Smooth muscle cell (in vitro differentiated cells): ENCODE results near the gene SLC22A23. TPM values are rescaled to one million over a fixed set of nuclear protein-coding genes. Genes with fewer than 3 reads are reported as not detected.

Experiments used
- DNase-seq: peaks from one replicate; lab custom pipeline; 2025; ENCODE audit not compliant: unreplicated experiment; lab: John Stamatoyannopoulos, UW
- H2AFZ ChIP-seq: fragments of 200-600 bp; sonication (generic); 2 replicates; pipeline ENCODE4 v1.6.0; 2016; ENCODE audit warnings: antibody characterized with exemption, low read depth, mild to moderate bottlenecking
- H3F3A ChIP-seq: fragments of 200-600 bp; sonication (generic); 2 replicates; pipeline ENCODE4 v1.6.0; 2017; ENCODE audit warnings: antibody characterized with exemption, low read depth
- H3K27ac ChIP-seq: fragments of 200-600 bp; sonication (generic); 2 replicates; pipeline ENCODE4 v1.5.1; 2016; ENCODE audit warnings: low read depth, mild to moderate bottlenecking
- H3K27me3 ChIP-seq: fragments of 200-600 bp; sonication (generic); 2 replicates; pipeline ENCODE4 v1.6.1; 2016; ENCODE audit warnings: low read depth, mild to moderate bottlenecking
- H3K36me3 ChIP-seq: fragments of 200-600 bp; sonication (generic); 2 replicates; pipeline ENCODE4 v1.5.1; 2016; ENCODE audit warnings: low read depth
- H3K4me1 ChIP-seq: fragments of 200-600 bp; sonication (generic); 2 replicates; pipeline ENCODE4 v1.5.1; 2016; ENCODE audit warnings: low read depth
- H3K4me2 ChIP-seq: fragments of 200-600 bp; sonication (generic); 2 replicates; pipeline ENCODE4 v1.6.0; 2016; ENCODE audit warnings: mild to moderate bottlenecking
- H3K4me3 ChIP-seq: fragments of 200-600 bp; sonication (generic); 2 replicates; pipeline ENCODE4 v1.5.1; 2016; ENCODE audit warnings: mild to moderate bottlenecking
- H3K79me2 ChIP-seq: fragments of 200-600 bp; sonication (generic); 2 replicates; pipeline ENCODE4 v1.6.0; 2016; ENCODE audit warnings: low read depth, mild to moderate bottlenecking
- H3K9ac ChIP-seq: fragments of 200-600 bp; sonication (generic); 2 replicates; pipeline ENCODE4 v1.6.0; 2016; ENCODE audit warnings: low read depth
- H3K9me3 ChIP-seq: fragments of 200-600 bp; sonication (generic); replicated peaks from 2 replicates; pipeline ENCODE4 v1.5.1; 2016; ENCODE audit warnings: low read depth
- H4K20me1 ChIP-seq: fragments of 200-600 bp; sonication (generic); 2 replicates; pipeline ENCODE4 v1.6.0; 2016; ENCODE audit warnings: low read depth
- WGBS: methylation state at CpG from one replicate; pipeline ENCODE4 v1.1.7; 2016; ENCODE audit warnings: low lambda C conversion rate; 5-methylcytosine and 5-hydroxymethylcytosine counted together
- polyA plus RNA-seq: library from polyadenylated mRNA; unstranded; fragments of >200 nt; fragmentation: Nextera tagmentation; extraction: Ambion mirVana; gene quantifications from 2 replicates; pipeline ENCODE4 v1.2.1, GENCODE V29; 2016
- total RNA-seq: library from RNA; depleted of rRNA; stranded (reverse); fragments of >200 nt; gene quantifications from 2 replicates; pipeline ENCODE4 v1.2.3, GENCODE V29; 2014
- TF ChIP-seq, protein P1 (sequence below): fragments of 200-600 bp; sonication (generic); IDR thresholded peaks from 2 replicates; pipeline ENCODE4 v1.5.1; 2017; ENCODE audit warnings: borderline replicate concordance, mild to moderate bottlenecking, antibody characterized with exemption; ENCODE audit not compliant: insufficient read depth, poor library complexity, severe bottlenecking

Gene SLC22A23
- total and polyA plus RNA-seq, 2 experiments from 2014 or later: 1.6 to 3.8 TPM

- H3K4me1 ChIP-seq: no peaks in the 10 kb centered on the region
- H3K4me3 ChIP-seq: no peak overlapping the region
- TF ChIP-seq, protein P1, sequence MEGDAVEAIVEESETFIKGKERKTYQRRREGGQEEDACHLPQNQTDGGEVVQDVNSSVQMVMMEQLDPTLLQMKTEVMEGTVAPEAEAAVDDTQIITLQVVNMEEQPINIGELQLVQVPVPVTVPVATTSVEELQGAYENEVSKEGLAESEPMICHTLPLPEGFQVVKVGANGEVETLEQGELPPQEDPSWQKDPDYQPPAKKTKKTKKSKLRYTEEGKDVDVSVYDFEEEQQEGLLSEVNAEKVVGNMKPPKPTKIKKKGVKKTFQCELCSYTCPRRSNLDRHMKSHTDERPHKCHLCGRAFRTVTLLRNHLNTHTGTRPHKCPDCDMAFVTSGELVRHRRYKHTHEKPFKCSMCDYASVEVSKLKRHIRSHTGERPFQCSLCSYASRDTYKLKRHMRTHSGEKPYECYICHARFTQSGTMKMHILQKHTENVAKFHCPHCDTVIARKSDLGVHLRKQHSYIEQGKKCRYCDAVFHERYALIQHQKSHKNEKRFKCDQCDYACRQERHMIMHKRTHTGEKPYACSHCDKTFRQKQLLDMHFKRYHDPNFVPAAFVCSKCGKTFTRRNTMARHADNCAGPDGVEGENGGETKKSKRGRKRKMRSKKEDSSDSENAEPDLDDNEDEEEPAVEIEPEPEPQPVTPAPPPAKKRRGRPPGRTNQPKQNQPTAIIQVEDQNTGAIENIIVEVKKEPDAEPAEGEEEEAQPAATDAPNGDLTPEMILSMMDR: no peak
- WGBS: 94% methylated on average over 15 of the region's 15 CpGs
- no peaks in the 10 kb centered on the region for H3K79me2 ChIP-seq
- H4K20me1 ChIP-seq: no peaks in the 10 kb centered on the region
- no peak for DNase-seq
- H3K9ac ChIP-seq: no peak overlapping the region
- no peaks in the 10 kb centered on the region for H3K27me3 ChIP-seq
- no peaks in the 10 kb centered on the region for H3F3A ChIP-seq
- H3K27ac ChIP-seq: no peak overlapping the region
- H3K9me3 ChIP-seq: no peaks in the 10 kb centered on the region
- no peak overlapping the region for H3K4me2 ChIP-seq
- no peaks in the 10 kb centered on the region for H3K36me3 ChIP-seq
- no peak overlapping the region for H2AFZ ChIP-seq
Observed at GRCh38 chr6:3290149-3290930, 166.5 kb downstream of the SLC22A23 start.

GRCh38 chr6:3289664-3290055, 167.2 kb downstream of the SLC22A23 start:
- no peaks in the 10 kb centered on the region for H3K36me3 ChIP-seq
- no peak overlapping the region for H3K4me3 ChIP-seq
- no peaks in the 10 kb centered on the region for H3F3A ChIP-seq
- H3K79me2 ChIP-seq: no peaks in the 10 kb centered on the region
- no peaks in the 10 kb centered on the region for H3K9me3 ChIP-seq
- WGBS: 95% methylated on average over 7 of the region's 7 CpGs
- TF ChIP-seq, protein P1: no peak
- no peaks in the 10 kb centered on the region for H4K20me1 ChIP-seq
- H3K27ac ChIP-seq: no peak overlapping the region
- no peaks in the 10 kb centered on the region for H3K27me3 ChIP-seq
- no peak for DNase-seq
- H3K4me2 ChIP-seq: no peak overlapping the region
- no peaks in the 10 kb centered on the region for H3K4me1 ChIP-seq
- no peak overlapping the region for H2AFZ ChIP-seq
- no peak overlapping the region for H3K9ac ChIP-seq

DNA sequence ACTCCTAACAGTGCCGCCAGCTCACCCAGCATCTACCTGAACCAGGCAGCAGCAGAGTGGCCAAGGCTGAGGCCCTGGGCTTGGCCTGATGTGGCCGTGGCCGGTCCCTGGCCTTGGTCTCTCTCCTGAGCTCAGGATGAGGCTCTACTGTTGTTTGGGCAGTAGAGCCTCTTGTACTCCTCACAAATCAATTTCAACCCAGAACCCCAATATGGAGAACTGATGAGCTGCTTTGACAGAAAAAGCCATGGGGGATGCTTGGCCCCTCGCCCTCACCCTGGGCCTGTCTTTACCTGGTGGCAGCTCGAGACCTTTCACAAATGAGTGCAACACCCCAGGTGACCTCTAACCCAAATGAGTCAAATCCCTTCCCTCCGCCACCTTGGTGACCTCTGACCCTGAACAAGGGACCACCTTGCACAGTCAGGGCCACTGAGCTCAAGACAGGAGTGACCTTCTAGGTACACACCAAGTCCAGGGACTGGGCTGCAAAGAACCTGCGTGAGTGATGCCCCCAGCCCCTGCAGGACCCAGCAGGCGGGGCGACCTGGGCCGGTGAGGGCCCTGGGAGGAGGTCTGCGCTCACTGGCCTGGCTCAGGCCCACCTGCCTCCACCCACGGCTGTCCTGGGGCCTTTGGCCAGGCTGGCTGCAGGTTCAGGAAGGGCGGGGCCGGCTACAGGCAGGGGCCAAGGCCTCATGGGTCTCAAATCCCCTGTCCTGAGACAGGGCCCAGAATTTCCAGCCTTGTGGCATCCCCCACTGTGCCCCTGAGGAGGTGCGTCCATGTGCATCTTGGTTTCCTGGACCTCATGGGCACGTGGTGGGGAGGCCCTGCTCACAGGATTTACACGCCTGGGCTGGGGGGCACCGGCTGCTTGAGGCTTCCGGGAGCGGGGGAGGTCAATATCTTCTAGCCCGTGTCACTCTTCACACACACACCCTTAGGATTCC, 167.9 kb downstream of the SLC22A23 start:
- no peaks in the 10 kb centered on the region for H3K27me3 ChIP-seq
- TF ChIP-seq, protein P1: no peak
- no peak overlapping the region for H3K9ac ChIP-seq
- H3K36me3 ChIP-seq: no peaks in the 10 kb centered on the region
- H3K27ac ChIP-seq: no peak overlapping the region
- no peak overlapping the region for H2AFZ ChIP-seq
- H3K4me3 ChIP-seq: no peak overlapping the region
- no peaks in the 10 kb centered on the region for H3K79me2 ChIP-seq
- H4K20me1 ChIP-seq: no peaks in the 10 kb centered on the region
- H3K4me1 ChIP-seq: no peaks in the 10 kb centered on the region
- no peaks in the 10 kb centered on the region for H3F3A ChIP-seq
- DNase-seq: no peak
- WGBS: 94% methylated on average over 21 of the region's 21 CpGs
- H3K9me3 ChIP-seq: no peaks in the 10 kb centered on the region
- H3K4me2 ChIP-seq: no peak overlapping the region
